Erythroblast (primary cell): ENCODE data around the gene SHISA5.

Experiments
- GATA1 ChIP-seq: IDR thresholded peaks from 2 replicates; pipeline ENCODE4 v1.6.1; 2011; ENCODE audit warnings: low read depth, mild to moderate bottlenecking, control low read depth, low read length, moderate library complexity
- POLR2A ChIP-seq: IDR thresholded peaks from 2 replicates; pipeline ENCODE4 v1.6.1; 2011; ENCODE audit warnings: mild to moderate bottlenecking, low read length

DNA sequence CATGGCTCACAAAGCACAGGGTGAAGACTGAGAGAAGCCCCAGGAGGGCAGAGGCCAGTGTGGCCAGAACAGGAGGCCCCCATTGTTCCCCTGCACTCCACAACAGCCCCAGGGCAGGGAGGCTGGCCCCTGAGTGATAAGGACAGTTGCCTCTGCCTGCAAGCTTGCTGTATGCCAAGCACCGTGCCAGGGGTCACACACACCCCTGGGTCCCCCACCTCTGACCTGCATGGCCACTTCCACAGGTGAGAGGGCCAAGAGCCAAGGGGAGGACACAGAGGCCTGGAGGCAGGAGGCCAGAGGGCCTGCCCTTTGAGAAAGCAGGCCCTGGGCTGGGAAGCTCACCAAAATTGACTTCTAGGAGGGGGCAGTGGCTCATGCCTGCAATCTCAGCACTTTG is 33.7 kb downstream of the SHISA5 start:
- TF ChIP-seq POLR2A (no peak), GATA1 (no peak)
